Measurements from ENCODE around the gene GNAI3.

GNAI3 gene

GRCh38 chr1:109598156-109598555, 49.7 kb downstream of the GNAI3 start:
- TF ChIP-seq EGR1 (IDR thresholded peaks at IDR 0.05) (no peak), CREB1 (IDR thresholded peaks at IDR 0.05; ENCODE audit: low read depth) (no peak), RAD21 (IDR thresholded peaks at IDR 0.05; ENCODE audit: low read depth) (no peak), TCF12 (IDR thresholded peaks at IDR 0.05; ENCODE audit: low read depth) (no peak), ZBTB7A (IDR thresholded peaks at IDR 0.05; ENCODE audit: low read depth) (no peak), FOXM1 (IDR thresholded peaks at IDR 0.05; ENCODE audit: borderline replicate concordance, low read depth) (no peak), CEBPB (IDR thresholded peaks at IDR 0.05) (no peak), TEAD4 (IDR thresholded peaks at IDR 0.05) (no peak)
- TF ChIP-seq, protein P1, sequence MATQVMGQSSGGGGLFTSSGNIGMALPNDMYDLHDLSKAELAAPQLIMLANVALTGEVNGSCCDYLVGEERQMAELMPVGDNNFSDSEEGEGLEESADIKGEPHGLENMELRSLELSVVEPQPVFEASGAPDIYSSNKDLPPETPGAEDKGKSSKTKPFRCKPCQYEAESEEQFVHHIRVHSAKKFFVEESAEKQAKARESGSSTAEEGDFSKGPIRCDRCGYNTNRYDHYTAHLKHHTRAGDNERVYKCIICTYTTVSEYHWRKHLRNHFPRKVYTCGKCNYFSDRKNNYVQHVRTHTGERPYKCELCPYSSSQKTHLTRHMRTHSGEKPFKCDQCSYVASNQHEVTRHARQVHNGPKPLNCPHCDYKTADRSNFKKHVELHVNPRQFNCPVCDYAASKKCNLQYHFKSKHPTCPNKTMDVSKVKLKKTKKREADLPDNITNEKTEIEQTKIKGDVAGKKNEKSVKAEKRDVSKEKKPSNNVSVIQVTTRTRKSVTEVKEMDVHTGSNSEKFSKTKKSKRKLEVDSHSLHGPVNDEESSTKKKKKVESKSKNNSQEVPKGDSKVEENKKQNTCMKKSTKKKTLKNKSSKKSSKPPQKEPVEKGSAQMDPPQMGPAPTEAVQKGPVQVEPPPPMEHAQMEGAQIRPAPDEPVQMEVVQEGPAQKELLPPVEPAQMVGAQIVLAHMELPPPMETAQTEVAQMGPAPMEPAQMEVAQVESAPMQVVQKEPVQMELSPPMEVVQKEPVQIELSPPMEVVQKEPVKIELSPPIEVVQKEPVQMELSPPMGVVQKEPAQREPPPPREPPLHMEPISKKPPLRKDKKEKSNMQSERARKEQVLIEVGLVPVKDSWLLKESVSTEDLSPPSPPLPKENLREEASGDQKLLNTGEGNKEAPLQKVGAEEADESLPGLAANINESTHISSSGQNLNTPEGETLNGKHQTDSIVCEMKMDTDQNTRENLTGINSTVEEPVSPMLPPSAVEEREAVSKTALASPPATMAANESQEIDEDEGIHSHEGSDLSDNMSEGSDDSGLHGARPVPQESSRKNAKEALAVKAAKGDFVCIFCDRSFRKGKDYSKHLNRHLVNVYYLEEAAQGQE (IDR thresholded peaks at IDR 0.05; ENCODE audit: low read depth) = no peak
- TF ChIP-seq, protein P2, sequence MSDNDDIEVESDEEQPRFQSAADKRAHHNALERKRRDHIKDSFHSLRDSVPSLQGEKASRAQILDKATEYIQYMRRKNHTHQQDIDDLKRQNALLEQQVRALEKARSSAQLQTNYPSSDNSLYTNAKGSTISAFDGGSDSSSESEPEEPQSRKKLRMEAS (IDR thresholded peaks at IDR 0.05) = no peak
- TF ChIP-seq, protein P3, sequence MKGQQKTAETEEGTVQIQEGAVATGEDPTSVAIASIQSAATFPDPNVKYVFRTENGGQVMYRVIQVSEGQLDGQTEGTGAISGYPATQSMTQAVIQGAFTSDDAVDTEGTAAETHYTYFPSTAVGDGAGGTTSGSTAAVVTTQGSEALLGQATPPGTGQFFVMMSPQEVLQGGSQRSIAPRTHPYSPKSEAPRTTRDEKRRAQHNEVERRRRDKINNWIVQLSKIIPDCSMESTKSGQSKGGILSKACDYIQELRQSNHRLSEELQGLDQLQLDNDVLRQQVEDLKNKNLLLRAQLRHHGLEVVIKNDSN (IDR thresholded peaks at IDR 0.05) = no peak

DNA sequence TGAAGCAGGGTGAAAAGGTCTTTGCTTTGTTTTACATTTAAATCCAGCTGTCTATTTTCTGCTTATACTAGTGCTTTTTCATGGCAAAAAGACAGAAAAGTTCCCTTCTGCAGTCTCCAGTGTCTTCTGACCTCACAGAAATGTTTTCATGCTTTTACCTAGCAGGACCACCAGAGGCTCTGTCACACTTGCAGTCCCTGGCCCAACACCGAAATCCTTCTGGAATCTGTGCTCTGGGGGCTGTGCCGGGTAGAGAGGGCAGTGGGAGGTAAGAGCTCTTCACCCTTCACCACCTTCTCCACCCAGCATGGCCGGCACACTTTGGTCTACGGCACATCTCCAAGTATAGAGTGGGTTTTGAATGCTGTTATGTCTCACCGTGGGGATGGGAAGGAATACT, 50.2 kb downstream of the GNAI3 start:
- TF ChIP-seq, protein P2 (IDR thresholded peaks at IDR 0.05) = no peak
- TF ChIP-seq NFIC (IDR thresholded peaks at IDR 0.05) (no peak), FOXM1 (IDR thresholded peaks at IDR 0.05; ENCODE audit: borderline replicate concordance, low read depth) (no peak), EP300 (IDR thresholded peaks at IDR 0.05; ENCODE audit: borderline replicate concordance) (no peak), TAF1 (IDR thresholded peaks at IDR 0.05; ENCODE audit: low read depth) (no peak), ZBTB7A (IDR thresholded peaks at IDR 0.05; ENCODE audit: low read depth) (no peak), YY1 (IDR thresholded peaks at IDR 0.05; ENCODE audit: low read depth) (no peak)
- TF ChIP-seq, protein P3 (IDR thresholded peaks at IDR 0.05) = no peak
- TF ChIP-seq, protein P1 (IDR thresholded peaks at IDR 0.05; ENCODE audit: low read depth) = no peak

- TF ChIP-seq TCF12 (IDR thresholded peaks at IDR 0.05; ENCODE audit: low read depth) = no peak
- TF ChIP-seq, protein P3 (IDR thresholded peaks at IDR 0.05) = no peak
- TF ChIP-seq YY1 (IDR thresholded peaks at IDR 0.05; ENCODE audit: low read depth) = no peak
- TF ChIP-seq, protein P1 (IDR thresholded peaks at IDR 0.05; ENCODE audit: low read depth) = no peak
- TF ChIP-seq RAD21 (IDR thresholded peaks at IDR 0.05; ENCODE audit: low read depth) = no peak
- TF ChIP-seq NFIC (IDR thresholded peaks at IDR 0.05) = no peak
- no peak for TF ChIP-seq CEBPB (IDR thresholded peaks at IDR 0.05)
- TF ChIP-seq CREB1 (IDR thresholded peaks at IDR 0.05; ENCODE audit: low read depth) = no peak
Measured at GRCh38 chr1:109603229-109603628, 54.8 kb downstream of the GNAI3 start.

DNA sequence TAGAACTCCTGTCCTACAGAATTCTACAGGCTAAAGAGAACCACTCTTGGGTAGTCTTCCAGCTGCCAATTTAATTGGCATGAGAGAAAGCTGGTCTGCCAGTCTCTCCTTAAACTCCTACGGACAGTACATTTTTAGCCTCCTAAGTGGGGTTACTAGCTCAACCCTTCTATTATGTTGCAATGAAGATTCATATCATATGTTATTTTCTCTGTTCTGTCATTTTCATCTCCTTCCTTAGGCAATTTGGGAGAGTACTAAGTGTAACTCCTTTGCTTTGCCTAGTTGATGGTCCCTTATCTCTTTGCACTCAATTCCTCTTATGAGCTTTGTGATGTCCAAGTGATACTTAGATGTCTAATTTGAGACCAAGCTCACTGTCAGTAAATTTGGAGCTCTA, 57.0 kb downstream of the GNAI3 start:
- TF ChIP-seq RAD21 (IDR thresholded peaks at IDR 0.05; ENCODE audit: low read depth) = no peak
- TF ChIP-seq, protein P1 (IDR thresholded peaks at IDR 0.05; ENCODE audit: low read depth) = no peak
- no peak for TF ChIP-seq EGR1 (IDR thresholded peaks at IDR 0.05)
- TF ChIP-seq YY1 (IDR thresholded peaks at IDR 0.05; ENCODE audit: low read depth) = no peak
- TF ChIP-seq, protein P3 (IDR thresholded peaks at IDR 0.05) = no peak
- no peak for TF ChIP-seq TEAD4 (IDR thresholded peaks at IDR 0.05)

Data from Ishikawa (cell line).